Loucy (cell line): ENCODE results near the gene ITPK1.

Source experiments
- EZH2phosphoT487 ChIP-seq: fragments of 200-600 bp; IDR thresholded peaks from 2 replicates; pipeline ENCODE4 v1.6.1; 2018; ENCODE audit warnings: antibody characterized with exemption, mild to moderate bottlenecking, moderate library complexity, borderline replicate concordance
- TF ChIP-seq, protein P1 (sequence below): fragments of 200-600 bp; sonication (generic); conservative IDR thresholded peaks from 2 replicates; pipeline ENCODE4 v1.5.1; 2014; ENCODE audit warnings: mild to moderate bottlenecking, antibody characterized with exemption, low read length

DNA sequence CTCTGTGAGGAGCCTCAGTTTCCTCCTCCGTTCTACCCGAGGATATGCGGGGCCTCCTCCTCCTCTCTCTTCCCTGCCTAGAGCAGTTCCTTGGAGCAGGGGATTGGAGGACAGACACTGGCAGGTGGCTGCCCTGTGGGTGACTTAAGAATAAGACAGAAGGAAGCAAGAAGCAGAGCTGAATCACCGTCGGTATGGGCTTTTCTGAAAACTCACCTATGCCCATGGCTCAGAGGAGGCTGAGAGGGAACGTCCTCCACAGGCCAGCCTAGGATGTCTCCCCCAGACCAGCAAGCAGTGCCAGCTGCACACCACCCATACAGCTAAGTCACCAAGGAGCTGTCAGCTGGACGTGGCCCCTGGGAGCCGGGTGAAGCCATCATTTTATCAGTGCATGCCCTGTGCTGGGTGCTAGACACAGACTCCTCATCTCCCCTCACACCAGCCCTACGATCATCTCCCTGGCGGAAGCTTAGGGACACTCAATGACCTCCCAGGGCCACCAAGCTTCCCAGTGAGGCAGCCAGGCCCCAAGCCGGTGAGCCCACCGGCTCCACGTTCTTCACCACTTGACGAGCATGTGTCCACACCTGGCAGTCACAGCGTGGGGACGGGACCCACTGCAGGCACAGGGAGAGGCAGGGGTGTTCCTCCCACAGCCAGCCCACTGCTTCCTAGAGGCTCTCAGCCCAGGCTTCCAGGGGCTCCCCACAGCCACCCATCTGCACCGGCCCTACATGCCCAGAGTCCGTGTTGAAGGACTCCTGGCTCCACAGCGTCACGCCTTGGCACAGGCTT is 21.4 kb downstream of the ITPK1 start:
- TF ChIP-seq, protein P1, sequence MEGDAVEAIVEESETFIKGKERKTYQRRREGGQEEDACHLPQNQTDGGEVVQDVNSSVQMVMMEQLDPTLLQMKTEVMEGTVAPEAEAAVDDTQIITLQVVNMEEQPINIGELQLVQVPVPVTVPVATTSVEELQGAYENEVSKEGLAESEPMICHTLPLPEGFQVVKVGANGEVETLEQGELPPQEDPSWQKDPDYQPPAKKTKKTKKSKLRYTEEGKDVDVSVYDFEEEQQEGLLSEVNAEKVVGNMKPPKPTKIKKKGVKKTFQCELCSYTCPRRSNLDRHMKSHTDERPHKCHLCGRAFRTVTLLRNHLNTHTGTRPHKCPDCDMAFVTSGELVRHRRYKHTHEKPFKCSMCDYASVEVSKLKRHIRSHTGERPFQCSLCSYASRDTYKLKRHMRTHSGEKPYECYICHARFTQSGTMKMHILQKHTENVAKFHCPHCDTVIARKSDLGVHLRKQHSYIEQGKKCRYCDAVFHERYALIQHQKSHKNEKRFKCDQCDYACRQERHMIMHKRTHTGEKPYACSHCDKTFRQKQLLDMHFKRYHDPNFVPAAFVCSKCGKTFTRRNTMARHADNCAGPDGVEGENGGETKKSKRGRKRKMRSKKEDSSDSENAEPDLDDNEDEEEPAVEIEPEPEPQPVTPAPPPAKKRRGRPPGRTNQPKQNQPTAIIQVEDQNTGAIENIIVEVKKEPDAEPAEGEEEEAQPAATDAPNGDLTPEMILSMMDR = no peak
- TF ChIP-seq EZH2phosphoT487 = no peak
